ENCODE data around the gene RFK.
"Not testable (repeated sequence)": the region's sequence is repeated elsewhere in the genome, so short reads cannot be mapped to it uniquely, and the experiment has no call there.

The RFK gene

GRCh38 chr9:76394195-76394959 lies at the start of gene RFK:
Gene RFK, minus strand, starts transcription at chr9:76394426. Its CDS starts 255 bp downstream, at chr9:76394171.
- DNase-seq: peak; percentile 95

DNA sequence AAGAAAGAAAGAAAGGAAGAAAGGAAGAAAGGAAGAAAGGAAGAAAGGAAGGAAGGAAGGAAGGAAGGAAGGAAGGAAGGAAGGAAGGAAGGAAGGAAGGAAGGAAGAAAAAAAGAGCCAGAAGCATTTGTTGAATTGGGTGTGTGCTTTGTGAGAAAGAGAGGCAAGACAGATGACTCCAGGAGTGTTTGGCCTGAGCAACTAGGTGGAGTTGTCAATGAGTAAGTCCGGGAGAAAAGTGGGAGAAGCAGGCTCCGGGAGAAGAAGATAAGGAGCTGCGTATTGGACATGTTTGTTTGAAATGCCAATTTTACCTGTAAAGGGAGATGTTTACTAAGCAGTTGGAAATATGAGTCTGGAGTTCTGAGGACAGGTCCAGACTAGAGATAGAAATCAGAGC lies 49.7 kb upstream of the RFK start:
- no peak for DNase-seq

DNA sequence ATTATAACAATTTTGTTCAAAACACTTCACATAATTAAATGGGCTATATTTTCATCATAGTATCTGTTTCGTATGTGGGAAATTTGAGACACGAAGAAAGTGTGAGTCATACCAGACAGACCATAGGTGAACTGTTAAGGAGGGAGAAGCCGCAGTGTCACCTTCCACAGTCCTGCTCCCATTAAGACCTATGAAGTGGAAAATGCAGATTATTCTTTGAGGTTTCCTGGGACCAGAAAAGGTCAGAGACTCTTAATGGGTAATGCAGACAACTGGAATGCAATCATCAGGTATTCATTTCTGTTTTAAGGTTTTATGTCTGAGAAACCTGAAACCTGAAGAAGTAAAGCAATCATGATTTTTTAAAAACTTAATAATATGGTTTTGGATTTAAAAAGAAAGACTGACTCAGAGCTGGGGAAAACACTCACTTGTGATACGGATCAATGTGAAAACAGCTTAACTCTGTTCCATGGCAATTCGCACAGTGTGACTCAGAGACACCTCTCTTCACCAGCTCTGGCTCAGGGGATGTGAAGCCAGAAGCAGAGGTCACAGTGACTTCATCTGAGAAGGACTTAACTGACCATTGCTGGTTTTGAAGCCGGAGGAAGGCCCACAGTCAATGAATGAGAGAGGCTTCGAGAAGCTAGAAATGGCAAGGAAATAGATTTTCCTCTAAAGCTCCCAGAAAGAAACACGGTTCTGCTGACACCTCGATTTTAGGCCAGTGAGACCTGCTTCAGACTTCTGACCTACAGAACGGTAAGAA lies 47.5 kb upstream of the RFK start:
- DNase-seq: no peak

DNA sequence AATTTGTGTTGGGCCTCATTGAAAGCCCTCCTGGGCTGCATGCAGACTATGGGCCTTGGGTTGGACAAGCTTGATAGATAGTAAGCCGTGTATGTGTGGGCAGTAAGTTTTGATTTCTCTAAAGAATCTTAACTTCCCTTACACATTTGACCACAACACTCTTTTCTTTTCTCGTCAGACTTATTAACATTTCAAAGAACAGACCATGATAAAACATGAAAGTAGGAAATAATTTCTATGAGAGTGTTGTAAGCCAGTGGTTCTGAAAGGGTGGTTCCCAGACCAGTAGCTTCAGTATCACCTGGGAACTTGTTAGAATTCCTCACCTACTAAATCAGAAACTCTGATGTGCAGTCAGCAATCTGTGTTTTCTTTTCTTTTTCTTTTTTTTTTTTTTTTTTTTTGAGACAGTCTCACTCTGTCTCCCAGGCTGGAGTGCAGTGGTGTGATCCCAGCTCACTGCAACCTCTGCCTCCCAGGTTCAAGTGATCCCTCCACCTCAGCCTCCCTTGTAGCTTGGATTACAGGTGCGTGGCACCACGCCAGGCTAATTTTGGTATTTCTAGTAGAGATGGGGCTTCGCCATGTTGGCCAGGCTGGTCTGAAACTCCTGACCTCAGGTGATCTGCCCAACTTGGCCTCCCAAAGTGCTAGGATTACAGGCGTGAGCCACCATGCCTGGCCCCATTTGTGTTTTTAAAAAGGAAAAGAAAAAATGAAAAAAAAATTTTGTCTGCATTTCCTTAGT lies 44.8 kb upstream of the RFK start:
- DNase-seq: peak; percentile 10

DNA sequence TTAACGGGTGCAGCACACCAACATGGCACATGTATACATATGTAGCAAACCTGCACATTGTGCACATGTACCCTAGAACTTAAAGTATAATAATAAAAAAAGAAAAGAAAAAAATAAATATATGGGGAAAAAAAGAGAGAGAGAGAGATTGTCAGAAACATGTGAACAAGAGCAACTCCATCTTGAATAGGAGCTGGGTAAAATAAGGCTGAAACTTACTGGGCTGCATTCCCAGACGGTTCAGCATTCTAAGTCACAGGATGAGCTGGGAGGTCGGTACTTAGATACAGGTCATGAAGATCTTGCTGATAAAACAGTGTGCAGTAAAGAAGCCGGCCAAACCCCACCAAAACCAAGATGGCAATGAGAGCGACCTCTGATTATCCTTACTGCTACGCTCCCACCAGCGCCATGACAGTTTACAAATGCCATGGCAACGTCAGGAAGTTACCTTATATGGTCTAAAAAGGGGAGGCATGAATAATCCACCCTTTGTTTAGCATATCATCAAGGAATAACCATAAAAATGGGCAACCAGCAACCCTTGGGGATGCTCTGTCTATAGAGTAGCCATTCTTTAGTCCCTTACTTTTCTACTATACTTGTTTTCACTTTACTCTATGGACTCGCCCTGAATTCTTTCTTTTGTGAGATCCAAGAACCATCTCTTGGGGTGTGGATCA lies 42.9 kb upstream of the RFK start:
- not testable (repeated sequence) for DNase-seq

DNA sequence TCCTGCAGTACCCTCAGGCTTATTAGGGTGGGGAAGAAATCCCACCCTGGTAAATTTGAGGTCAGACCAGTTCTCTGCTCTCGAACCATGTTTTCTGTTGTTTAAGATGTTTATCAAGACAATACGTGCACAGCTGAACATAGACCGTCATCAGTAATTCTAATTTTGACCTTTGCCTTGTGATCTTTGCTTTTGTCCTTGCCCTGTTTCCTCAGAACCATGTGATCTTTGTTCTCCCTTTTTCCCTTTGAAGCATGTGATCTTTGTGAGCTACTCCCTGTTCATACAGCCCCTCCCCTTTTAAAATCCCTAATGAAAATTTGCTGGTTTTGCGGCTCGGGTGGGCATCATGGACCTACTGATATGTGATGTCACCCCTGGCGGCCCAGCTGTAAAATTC lies 40.7 kb upstream of the RFK start:
- not testable (repeated sequence) for DNase-seq

- DNase-seq: no peak
Measured at GRCh38 chr9:76433836-76434235, 39.6 kb upstream of the RFK start.

DNA sequence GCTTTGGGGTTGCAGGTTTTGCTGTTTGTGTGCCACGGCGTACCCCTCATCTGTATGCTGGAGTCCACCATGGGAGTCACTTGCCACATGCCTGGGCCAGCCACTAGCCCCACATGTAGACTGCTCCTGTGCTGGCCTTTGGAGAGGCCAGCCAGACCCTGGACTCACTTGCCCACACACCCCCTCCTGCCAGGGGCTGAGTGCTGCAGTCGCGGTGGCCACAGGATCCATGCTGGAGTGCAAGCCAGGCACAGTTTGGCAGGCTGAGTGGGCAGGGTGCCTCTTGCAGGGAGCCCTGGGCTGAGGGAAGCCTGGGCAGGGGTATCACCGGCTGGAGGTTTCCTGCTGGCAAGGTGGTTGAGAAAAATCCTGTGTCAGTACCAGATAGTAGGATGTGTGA lies 39.2 kb upstream of the RFK start:
- no peak for DNase-seq

- DNase-seq: no peak
Measured at GRCh38 chr9:76431601-76432000, 37.4 kb upstream of the RFK start.

GRCh38 chr9:76426807-76427419 lies 32.7 kb upstream of the RFK start:
- no peak for DNase-seq

DNA sequence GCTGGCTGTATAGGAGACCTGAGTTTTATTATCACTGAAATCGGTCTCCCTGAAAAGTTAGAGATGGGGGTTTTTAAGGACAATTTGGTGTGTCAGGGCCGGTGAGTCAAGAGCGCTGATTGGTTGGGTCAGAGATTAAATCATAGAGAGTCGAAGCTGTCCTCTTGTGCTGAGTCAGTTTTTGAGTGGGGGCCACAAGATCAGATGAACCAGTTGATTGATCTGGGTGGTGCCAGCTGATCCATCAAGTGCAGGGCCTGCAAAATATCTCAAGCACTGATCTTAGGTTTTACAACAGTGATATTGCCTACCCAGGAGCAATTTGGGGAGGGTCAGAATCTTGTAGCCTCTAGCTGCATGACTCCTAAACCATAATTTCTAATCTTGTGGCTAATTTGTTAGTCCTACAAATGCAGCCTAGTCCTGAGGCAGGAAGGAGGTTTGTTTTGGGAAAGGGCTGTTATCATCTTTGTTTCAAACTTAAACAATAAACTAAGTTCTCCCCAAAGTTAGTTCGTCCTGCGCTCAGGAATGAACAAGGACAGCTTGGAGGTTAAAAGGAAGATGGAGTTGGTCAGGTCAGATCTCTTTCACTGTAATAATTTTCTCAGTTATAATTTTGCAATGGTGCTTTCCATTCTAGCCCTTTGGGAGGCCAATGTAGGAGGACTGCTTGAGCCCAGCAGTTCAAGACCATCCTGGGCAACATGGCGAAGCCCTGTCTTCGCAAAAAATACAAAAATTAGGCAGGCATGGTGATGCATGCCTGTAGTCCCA lies 31.6 kb upstream of the RFK start:
- DNase-seq: no peak

- DNase-seq: no peak
Measured at GRCh38 chr9:76424491-76424890, 30.3 kb upstream of the RFK start.

GRCh38 chr9:76423216-76424177 lies 29.3 kb upstream of the RFK start:
- no peak for DNase-seq

DNA sequence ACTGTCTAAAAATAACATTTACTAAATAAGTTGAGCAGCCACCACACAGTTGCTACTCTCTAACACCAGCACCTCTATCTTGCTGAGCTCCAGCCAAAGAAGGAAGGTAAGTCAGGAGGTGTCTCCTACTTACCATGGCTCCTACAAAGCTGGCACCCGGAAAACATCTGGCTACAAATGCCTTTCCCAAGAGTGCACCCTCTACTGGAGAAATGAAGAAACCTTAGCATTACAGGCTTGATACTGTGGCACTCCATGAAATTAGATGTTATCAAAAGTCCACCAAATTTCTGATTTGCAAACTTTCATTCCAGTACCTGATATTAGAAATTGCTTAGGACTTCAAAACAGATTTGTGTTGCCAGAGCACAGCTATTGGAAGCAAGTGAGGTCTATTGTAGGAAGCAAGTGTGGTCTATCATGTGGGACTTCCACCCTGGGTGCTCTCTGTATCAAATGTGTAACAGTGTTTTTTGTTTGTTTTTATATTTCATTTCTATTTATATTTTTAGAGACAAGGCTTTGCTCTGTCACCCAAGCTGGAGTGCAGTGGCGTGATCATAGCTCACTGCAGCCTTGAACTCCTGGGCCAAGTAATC lies 25.7 kb upstream of the RFK start:
- peak; percentile 58 for DNase-seq

DNA sequence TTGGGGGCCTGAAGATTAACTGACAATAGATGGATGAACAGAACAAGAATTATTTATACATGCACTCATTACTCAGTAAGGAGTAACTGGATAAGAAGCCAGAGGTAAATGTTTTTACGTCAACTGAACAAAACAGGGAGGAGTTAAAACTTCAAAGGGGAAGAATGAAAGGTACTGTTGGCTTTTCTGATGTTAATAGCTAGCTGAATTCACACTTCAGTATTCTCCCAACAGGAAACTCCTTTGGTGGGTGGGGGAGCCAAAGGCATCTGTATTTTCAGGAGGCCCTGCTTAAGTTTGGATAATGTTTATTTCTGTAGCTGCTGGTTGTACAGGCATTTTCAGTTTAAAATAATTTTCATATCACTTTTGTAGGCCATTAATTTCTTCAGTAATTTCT lies 23.2 kb upstream of the RFK start:
- no peak for DNase-seq

GRCh38 chr9:76415731-76416130 lies 21.5 kb upstream of the RFK start:
- DNase-seq: no peak

DNA sequence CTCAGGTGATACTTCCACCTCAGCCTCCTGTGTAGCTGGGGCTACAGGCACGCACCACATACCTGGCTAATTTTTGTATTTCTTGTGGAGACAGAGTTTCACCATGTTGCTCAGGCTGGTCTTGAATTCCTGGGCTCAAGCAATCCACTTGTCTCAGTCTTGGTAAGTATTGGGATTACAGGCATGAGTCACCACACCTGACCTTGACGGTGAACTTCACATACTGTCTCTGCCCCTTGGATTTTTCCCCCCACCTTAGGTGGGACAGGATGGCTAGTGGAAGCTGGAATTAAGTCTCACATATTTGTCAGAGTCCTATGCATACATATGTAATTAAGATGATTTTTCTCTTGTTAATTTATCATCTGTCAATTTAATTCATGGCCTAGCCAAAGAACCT lies 20.9 kb upstream of the RFK start:
- no peak for DNase-seq

GRCh38 chr9:76414661-76415060 lies 20.4 kb upstream of the RFK start:
- no peak for DNase-seq

GRCh38 chr9:76413658-76414057 lies 19.4 kb upstream of the RFK start:
- DNase-seq: no peak

DNA sequence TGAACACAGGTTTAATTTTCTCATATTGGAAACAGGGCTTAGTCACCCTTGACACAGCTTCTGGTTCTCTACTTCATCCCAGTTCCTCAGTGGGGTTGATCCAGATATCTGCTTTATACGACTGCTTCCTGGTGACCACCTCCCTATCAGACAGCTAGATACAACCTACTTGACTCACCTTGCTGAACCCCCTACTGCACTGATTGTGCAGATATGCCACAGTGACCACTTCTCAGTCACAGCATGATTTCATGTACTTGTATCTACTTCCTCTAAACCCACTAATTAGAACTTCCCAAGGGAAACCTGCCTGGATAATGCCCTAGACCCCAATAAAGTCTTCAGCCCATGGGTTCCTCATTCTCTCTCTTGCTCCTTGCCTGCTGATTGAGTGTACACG lies 18.4 kb upstream of the RFK start:
- no peak for DNase-seq
